IMR-90 (cell line): ENCODE measurements around the gene CEP290. TPM values are rescaled to one million over a fixed set of nuclear protein-coding genes. Genes with fewer than 3 reads are reported as not detected.

ENCODE experiments used
- ATAC-seq: fragments of 200-7000 bp; cut with Tn5 transposase; 2 replicates; pipeline ENCODE4 v1.9.1; 2020; ENCODE audit warnings: low read depth, mild to moderate bottlenecking, moderate library complexity
- BruUV-seq: library from RNA; stranded (reverse); fragments of 400-500 nt; replicated peaks from 2 replicates; lab custom pipeline; 2021; lab: Mats Ljungman, UMichigan
- CTCF ChIA-PET: fragments of 300-600 bp; formaldehyde crosslinking; extraction: SDS; loops from one replicate; lab custom pipeline; 2021; ENCODE audit warnings: antibody characterized with exemption; lab: Yijun Ruan, JAX
- POLR2A ChIA-PET: fragments of 300-600 bp; sonication (Branson Sonifier 250); formaldehyde crosslinking; loops from one replicate; lab custom pipeline; 2022; ENCODE audit warnings: antibody characterized with exemption; ENCODE audit not compliant: unreplicated experiment; lab: Charles Lee
- DNase-seq: peaks from one replicate; pipeline ENCODE4 v3.0.0; 2013
- H2AFZ ChIP-seq: replicated peaks from 2 replicates; pipeline ENCODE3; 2013; ENCODE audit warnings: low read length, mild to moderate bottlenecking; ENCODE audit not compliant: poor library complexity
- H2AK5ac ChIP-seq: 2 replicates; pipeline ENCODE4 v1.6.1; 2013; ENCODE audit warnings: low read depth, low read length, inconsistent platforms
- H2AK9ac ChIP-seq: replicated peaks from 2 replicates; pipeline ENCODE3; 2013; ENCODE audit warnings: mild to moderate bottlenecking, low read depth, low read length, moderate library complexity; ENCODE audit not compliant: poor library complexity
- H2BK120ac ChIP-seq: 2 replicates; pipeline ENCODE4 v1.6.1; 2013; ENCODE audit warnings: low read depth, low read length, inconsistent platforms
- H2BK15ac ChIP-seq: 3 replicates; pipeline ENCODE4 v1.6.1; 2013; ENCODE audit warnings: low read depth, low read length, inconsistent platforms
- H2BK20ac ChIP-seq: 2 replicates; pipeline ENCODE4 v1.6.1; 2013; ENCODE audit warnings: low read depth, mild to moderate bottlenecking, inconsistent platforms, low read length, moderate library complexity
- H2BK5ac ChIP-seq: 2 replicates; pipeline ENCODE4 v1.6.1; 2013; ENCODE audit warnings: mild to moderate bottlenecking, low read depth, low read length, inconsistent platforms; ENCODE audit not compliant: poor library complexity, severe bottlenecking
- H3K14ac ChIP-seq: replicated peaks from 2 replicates; pipeline ENCODE4 v1.6.1; 2013; ENCODE audit warnings: low read depth, low read length, inconsistent platforms
- H3K18ac ChIP-seq: 2 replicates; pipeline ENCODE4 v1.6.1; 2013; ENCODE audit warnings: low read depth, low read length, control low read depth
- H3K23ac ChIP-seq: 2 replicates; pipeline ENCODE4 v1.6.1; 2013; ENCODE audit warnings: low read depth, low read length, inconsistent platforms
- H3K27ac ChIP-seq: 2 replicates; pipeline ENCODE4 v1.5.1; 2013; ENCODE audit warnings: mild to moderate bottlenecking, control low read depth, low read length; ENCODE audit not compliant: insufficient read depth
- H3K27me3 ChIP-seq: 2 replicates; pipeline ENCODE4 v1.6.1; 2013; ENCODE audit warnings: low read length; ENCODE audit not compliant: control insufficient read depth, insufficient read depth
- H3K36me3 ChIP-seq: 2 replicates; pipeline ENCODE4 v1.6.1; 2013; ENCODE audit warnings: low read length, mixed read lengths; ENCODE audit not compliant: control insufficient read depth, insufficient read depth
- H3K4ac ChIP-seq: 2 replicates; pipeline ENCODE4 v1.6.1; 2013; ENCODE audit warnings: low read depth, low read length, inconsistent platforms
- H3K4me1 ChIP-seq: 2 replicates; pipeline ENCODE4 v1.6.1; 2013; ENCODE audit warnings: low read length, mixed read lengths; ENCODE audit not compliant: control insufficient read depth, insufficient read depth
- H3K4me2 ChIP-seq: 2 replicates; pipeline ENCODE4 v1.6.1; 2013; ENCODE audit warnings: low read depth, mild to moderate bottlenecking, control low read depth, low read length, moderate library complexity
- H3K4me3 ChIP-seq: 2 replicates; pipeline ENCODE4 v1.5.1; 2013; ENCODE audit warnings: low read depth, mild to moderate bottlenecking, control low read depth, low read length, moderate library complexity; ENCODE audit not compliant: insufficient read depth
- H3K56ac ChIP-seq: 2 replicates; pipeline ENCODE4 v1.6.1; 2013; ENCODE audit warnings: low read length, inconsistent platforms; ENCODE audit not compliant: insufficient read depth; ENCODE audit errors: extremely low read depth
- H3K79me1 ChIP-seq, 2 experiments: 2 replicates each; pipeline ENCODE4 v1.6.1; 2013; ENCODE audit warnings: low read length in 2 of 2, inconsistent platforms in 1 of 2, low read depth in 1 of 2
- H3K9ac ChIP-seq: 2 replicates; pipeline ENCODE4 v1.6.1; 2013; ENCODE audit warnings: low read depth, low read length, control low read depth
- H3K9me1 ChIP-seq: 2 replicates; pipeline ENCODE4 v1.6.1; 2013; ENCODE audit warnings: low read length, inconsistent platforms; ENCODE audit not compliant: insufficient read depth
- H3K9me3 ChIP-seq: 2 replicates; pipeline ENCODE4 v1.6.1; 2013; ENCODE audit warnings: low read length; ENCODE audit not compliant: control insufficient read depth, insufficient read depth
- H4K20me1 ChIP-seq: 2 replicates; pipeline ENCODE4 v1.6.1; 2013; ENCODE audit warnings: low read length, inconsistent platforms; ENCODE audit not compliant: insufficient read depth
- H4K5ac ChIP-seq: 2 replicates; pipeline ENCODE4 v1.6.1; 2013; ENCODE audit warnings: mild to moderate bottlenecking, low read depth, low read length, control low read depth
- H4K8ac ChIP-seq, 2 experiments: 2 replicates each; pipeline ENCODE4 v1.6.1; 2013; ENCODE audit warnings: low read depth in 2 of 2, low read length in 2 of 2, control low read depth in 1 of 2, inconsistent platforms in 1 of 2
- H4K91ac ChIP-seq: 2 replicates; pipeline ENCODE4 v1.6.1; 2013; ENCODE audit warnings: low read depth, low read length, inconsistent platforms; ENCODE audit not compliant: insufficient read depth
- BHLHE40 ChIP-seq: fragments of 150-350 bp; IDR thresholded peaks from 2 replicates; pipeline ENCODE4 v1.6.1; 2016; ENCODE audit warnings: mild to moderate bottlenecking, low read depth, low read length
- CEBPB ChIP-seq: IDR thresholded peaks from 2 replicates; pipeline ENCODE4 v1.6.1; 2012; ENCODE audit warnings: low read depth, low read length, improper control_type of control experiment
- CHD1 ChIP-seq: IDR thresholded peaks from 2 replicates; pipeline ENCODE4 v1.6.1; 2012; ENCODE audit warnings: low read depth, low read length, improper control_type of control experiment
- FOS ChIP-seq: fragments of 150-350 bp; IDR thresholded peaks from 2 replicates; pipeline ENCODE4 v1.6.1; 2016; ENCODE audit warnings: low read depth, low read length
- MAFK ChIP-seq: IDR thresholded peaks from 2 replicates; pipeline ENCODE4 v1.6.1; 2012; ENCODE audit warnings: low read depth, low read length, improper control_type of control experiment
- MAZ ChIP-seq: IDR thresholded peaks from 2 replicates; pipeline ENCODE4 v1.6.1; 2012; ENCODE audit warnings: low read depth, mild to moderate bottlenecking, low read length, improper control_type of control experiment, moderate library complexity, borderline replicate concordance
- MXI1 ChIP-seq: IDR thresholded peaks from 2 replicates; pipeline ENCODE4 v1.6.1; 2012; ENCODE audit warnings: low read depth, mild to moderate bottlenecking, low read length, moderate library complexity, borderline replicate concordance
- NFE2L2 ChIP-seq: fragments of 150-350 bp; IDR thresholded peaks from 2 replicates; pipeline ENCODE4 v1.6.1; 2016; ENCODE audit warnings: low read depth, mild to moderate bottlenecking, low read length
- POLR2A ChIP-seq: IDR thresholded peaks from 2 replicates; pipeline ENCODE4 v1.6.1; 2012; ENCODE audit warnings: mild to moderate bottlenecking, low read depth, low read length
- RAD21 ChIP-seq: IDR thresholded peaks from 2 replicates; pipeline ENCODE4 v1.6.1; 2012; ENCODE audit warnings: low read length, improper control_type of control experiment
- RFX5 ChIP-seq: IDR thresholded peaks from 2 replicates; pipeline ENCODE4 v1.8.0; 2012; ENCODE audit warnings: low read depth, mild to moderate bottlenecking, low read length, moderate library complexity
- SMC3 ChIP-seq: fragments of 150-350 bp; IDR thresholded peaks from 2 replicates; pipeline ENCODE4 v1.6.1; 2016; ENCODE audit warnings: low read depth, mild to moderate bottlenecking, antibody characterized with exemption, low read length, moderate library complexity
- dilution Hi-C: fragments of 300-500 bp; cut with HindIII; formaldehyde crosslinking; loops from one replicate; pipeline ENCODE4 v1.14.3; 2018; ENCODE audit warnings: low sequenced_read_pairs; ENCODE audit not compliant: unreplicated experiment
- in situ Hi-C: fragments of 300-500 bp; cut with MboI; formaldehyde crosslinking; loops from 3 replicates; pipeline ENCODE4 v1.14.3; 2019; ENCODE audit warnings: low sequenced_read_pairs, inconsistent platforms, mixed read lengths
- intact Hi-C: fragments of 100-400 bp; cut with micrococcal nuclease; formaldehyde crosslinking; loops from 2 replicates; pipeline ENCODE4 v1.10.0; 2022
- polyA plus RNA-seq, 3 experiments: library from polyadenylated mRNA; depleted of rRNA; stranded (reverse); fragments of >200 nt; gene quantifications; 2 replicates each; pipeline ENCODE4 v1.2.3, GENCODE V29; 2012; ENCODE audit warnings: low replicate concordance in 1 of 3
- total RNA-seq: library from RNA; depleted of rRNA; stranded (reverse); fragments of >200 nt; gene quantifications from 2 replicates; pipeline ENCODE4 v1.2.3, GENCODE V29; 2012
- TF ChIP-seq, protein P1 (sequence below): fragments of 150-350 bp; IDR thresholded peaks from 2 replicates; pipeline ENCODE4 v1.6.1; 2016; ENCODE audit warnings: low read depth, mild to moderate bottlenecking, low read length, moderate library complexity, borderline replicate concordance
- TF ChIP-seq, protein P2 (sequence below): fragments of 150-350 bp; IDR thresholded peaks from 2 replicates; pipeline ENCODE4 v1.6.1; 2017; ENCODE audit warnings: mild to moderate bottlenecking, antibody characterized with exemption, low read length, low read depth
- TF ChIP-seq, protein P3 (sequence below): conservative IDR thresholded peaks from 2 replicates; pipeline ENCODE4 v1.5.1; 2012; ENCODE audit warnings: mild to moderate bottlenecking, low read depth, low read length, improper control_type of control experiment

CEP290 gene
- total and polyA plus RNA-seq, 2 of the 4 experiments (the other 2 are of a cell fraction), result 4.3 to 7.9 TPM

DNA sequence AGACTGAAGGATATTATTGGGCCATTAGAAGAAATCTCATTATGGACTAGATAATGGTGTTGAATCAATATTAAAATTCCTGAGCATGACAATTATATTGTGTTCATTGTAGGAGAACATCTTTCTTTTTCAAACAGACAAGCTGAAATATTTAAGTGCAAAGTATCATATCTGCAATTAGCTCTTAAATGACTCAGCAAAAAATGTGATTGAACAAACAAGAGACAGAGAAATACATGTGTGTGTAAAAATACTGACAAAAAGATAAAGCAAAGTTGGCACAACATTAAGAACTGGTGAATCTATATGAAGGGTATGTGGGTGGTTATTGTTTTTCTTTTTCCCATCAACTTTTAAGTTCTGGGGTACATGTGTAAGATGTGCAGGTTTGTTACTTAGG lies 9.5 kb downstream of the CEP290 start:
- H2BK15ac ChIP-seq, result no peak overlapping the region
- no peaks in the 10 kb centered on the region for H3K4me1 ChIP-seq
- H2AFZ ChIP-seq, result no peak overlapping the region
- POLR2A ChIA-PET, result no interaction called here
- 0 out of 2 replicates have a peak overlapping the region, but pooled peaks have one; percentile 4 for H2BK120ac ChIP-seq
- no peak overlapping the region for H3K4ac ChIP-seq
- no TSS peak for BruUV-seq
- no peak overlapping the region for H3K14ac ChIP-seq
- no peak overlapping the region for H3K56ac ChIP-seq
- H3K18ac ChIP-seq, result peak overlapping the region; percentile 52; the same call in 1 of the 2 replicates
- in situ Hi-C loops (loop anchor here (25.0 kb wide), 1 partner anchor 1380 kb away; the partner anchor contains the start of gene GALNT4), intact Hi-C loops (no loop called here), dilution Hi-C loops (no loop called here)
- H2AK9ac ChIP-seq, result no peak overlapping the region
- H4K5ac ChIP-seq, result peak overlapping the region; percentile 11; the same call in 1 of the 2 replicates
- no peak overlapping the region for H4K91ac ChIP-seq
- H3K27ac ChIP-seq, result no peak overlapping the region
- no peak overlapping the region for H3K9ac ChIP-seq
- TF ChIP-seq MXI1 (no peak), POLR2A (no peak), FOS (no peak), NFE2L2 (peak; percentile 98), RFX5 (no peak), BHLHE40 (no peak), CEBPB (no peak), MAZ (no peak), CHD1 (no peak), SMC3 (no peak), MAFK (peak; percentile 81), RAD21 (no peak)
- TF ChIP-seq, protein P1, sequence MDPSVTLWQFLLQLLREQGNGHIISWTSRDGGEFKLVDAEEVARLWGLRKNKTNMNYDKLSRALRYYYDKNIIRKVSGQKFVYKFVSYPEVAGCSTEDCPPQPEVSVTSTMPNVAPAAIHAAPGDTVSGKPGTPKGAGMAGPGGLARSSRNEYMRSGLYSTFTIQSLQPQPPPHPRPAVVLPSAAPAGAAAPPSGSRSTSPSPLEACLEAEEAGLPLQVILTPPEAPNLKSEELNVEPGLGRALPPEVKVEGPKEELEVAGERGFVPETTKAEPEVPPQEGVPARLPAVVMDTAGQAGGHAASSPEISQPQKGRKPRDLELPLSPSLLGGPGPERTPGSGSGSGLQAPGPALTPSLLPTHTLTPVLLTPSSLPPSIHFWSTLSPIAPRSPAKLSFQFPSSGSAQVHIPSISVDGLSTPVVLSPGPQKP, result no peak
- TF ChIP-seq, protein P2, sequence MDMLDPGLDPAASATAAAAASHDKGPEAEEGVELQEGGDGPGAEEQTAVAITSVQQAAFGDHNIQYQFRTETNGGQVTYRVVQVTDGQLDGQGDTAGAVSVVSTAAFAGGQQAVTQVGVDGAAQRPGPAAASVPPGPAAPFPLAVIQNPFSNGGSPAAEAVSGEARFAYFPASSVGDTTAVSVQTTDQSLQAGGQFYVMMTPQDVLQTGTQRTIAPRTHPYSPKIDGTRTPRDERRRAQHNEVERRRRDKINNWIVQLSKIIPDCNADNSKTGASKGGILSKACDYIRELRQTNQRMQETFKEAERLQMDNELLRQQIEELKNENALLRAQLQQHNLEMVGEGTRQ, result no peak
- TF ChIP-seq, protein P3, sequence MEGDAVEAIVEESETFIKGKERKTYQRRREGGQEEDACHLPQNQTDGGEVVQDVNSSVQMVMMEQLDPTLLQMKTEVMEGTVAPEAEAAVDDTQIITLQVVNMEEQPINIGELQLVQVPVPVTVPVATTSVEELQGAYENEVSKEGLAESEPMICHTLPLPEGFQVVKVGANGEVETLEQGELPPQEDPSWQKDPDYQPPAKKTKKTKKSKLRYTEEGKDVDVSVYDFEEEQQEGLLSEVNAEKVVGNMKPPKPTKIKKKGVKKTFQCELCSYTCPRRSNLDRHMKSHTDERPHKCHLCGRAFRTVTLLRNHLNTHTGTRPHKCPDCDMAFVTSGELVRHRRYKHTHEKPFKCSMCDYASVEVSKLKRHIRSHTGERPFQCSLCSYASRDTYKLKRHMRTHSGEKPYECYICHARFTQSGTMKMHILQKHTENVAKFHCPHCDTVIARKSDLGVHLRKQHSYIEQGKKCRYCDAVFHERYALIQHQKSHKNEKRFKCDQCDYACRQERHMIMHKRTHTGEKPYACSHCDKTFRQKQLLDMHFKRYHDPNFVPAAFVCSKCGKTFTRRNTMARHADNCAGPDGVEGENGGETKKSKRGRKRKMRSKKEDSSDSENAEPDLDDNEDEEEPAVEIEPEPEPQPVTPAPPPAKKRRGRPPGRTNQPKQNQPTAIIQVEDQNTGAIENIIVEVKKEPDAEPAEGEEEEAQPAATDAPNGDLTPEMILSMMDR, result no peak
- H3K27me3 ChIP-seq, result no peaks in the 10 kb centered on the region
- no peak overlapping the region for H2AK5ac ChIP-seq
- no peak overlapping the region for H3K4me3 ChIP-seq
- H3K9me3 ChIP-seq, result no peaks in the 10 kb centered on the region
- peak overlapping the region; percentile 53; the same call in 1 of the 2 replicates for H2BK20ac ChIP-seq
- no peak overlapping the region for H3K23ac ChIP-seq
- H3K4me2 ChIP-seq, result no peak overlapping the region
- 0 out of 2 replicates have a peak, but pooled peaks cover 3% of the 10 kb centered on the region for H3K9me1 ChIP-seq
- peak overlapping the region in 1 of 2 experiments; percentile 25; a peak in 1 of 4 replicates for H4K8ac ChIP-seq
- H3K79me1 ChIP-seq, result no peaks in the 10 kb centered on the region
- CTCF ChIA-PET, result no interaction called here
- H3K36me3 ChIP-seq, result no peaks in the 10 kb centered on the region; the same call in 1 of the 2 replicates
- no peaks in the 10 kb centered on the region for H4K20me1 ChIP-seq
- ATAC-seq (no peak), DNase-seq (no peak)
- H2BK5ac ChIP-seq, result peak overlapping the region; percentile 19
